GM18858 (cell line): ENCODE results near the gene CBFA2T3.
"Not testable (repeated sequence)": the region's sequence is repeated elsewhere in the genome, so short reads cannot be mapped to it uniquely, and the experiment has no call there.

Experiments used
- ATAC-seq: cut with Tn5 transposase; IDR thresholded peaks from one replicate; pipeline ENCODE4 v1.9.1; 2021; ENCODE audit not compliant: unreplicated experiment

The CBFA2T3 gene

DNA sequence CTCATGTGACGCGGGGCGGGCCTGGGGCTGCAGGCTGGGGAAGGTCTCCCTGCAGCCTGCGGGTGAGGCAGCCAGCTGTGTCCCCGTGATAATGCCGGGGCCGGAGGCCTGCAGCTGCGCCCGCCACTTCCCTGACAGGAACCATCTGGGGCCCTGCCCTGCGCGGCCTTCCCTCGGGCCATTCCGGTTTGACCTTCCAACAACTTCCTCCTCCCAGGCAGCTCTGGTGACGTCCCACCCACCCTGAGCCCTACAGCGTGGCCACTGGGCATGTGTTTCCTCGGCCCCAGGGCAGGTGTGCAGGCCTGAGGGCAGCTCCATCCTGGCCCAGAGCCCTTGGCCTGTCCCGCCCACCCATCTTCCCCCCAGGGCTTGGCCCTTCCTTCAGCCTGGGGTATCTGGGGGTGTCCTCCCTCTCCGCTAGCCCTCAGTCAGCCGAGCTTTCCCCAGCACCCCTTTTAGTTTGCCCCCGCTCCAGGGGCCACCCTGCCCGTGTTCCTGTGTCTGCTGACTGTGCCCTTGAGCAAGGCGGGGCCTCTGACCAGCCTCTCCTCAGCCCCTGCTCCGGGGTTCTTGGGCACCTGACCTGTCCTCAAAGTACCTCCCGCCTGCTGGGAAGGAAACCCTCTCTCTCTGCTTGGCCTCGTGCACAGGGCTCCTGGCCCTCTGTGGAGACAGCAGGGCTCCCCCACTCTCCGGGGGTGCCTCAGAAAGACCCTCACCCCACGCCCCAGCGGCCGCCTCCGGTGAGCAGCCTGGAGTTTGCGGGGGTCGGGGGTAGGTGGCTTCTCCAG, at the start of gene CBFA2T3:
TSS of gene CBFA2T3 (minus strand) at position 190 of the 794 bp plus-strand sequence. CDS start 400 bp downstream, outside the sequence.
- no peak for ATAC-seq

DNA sequence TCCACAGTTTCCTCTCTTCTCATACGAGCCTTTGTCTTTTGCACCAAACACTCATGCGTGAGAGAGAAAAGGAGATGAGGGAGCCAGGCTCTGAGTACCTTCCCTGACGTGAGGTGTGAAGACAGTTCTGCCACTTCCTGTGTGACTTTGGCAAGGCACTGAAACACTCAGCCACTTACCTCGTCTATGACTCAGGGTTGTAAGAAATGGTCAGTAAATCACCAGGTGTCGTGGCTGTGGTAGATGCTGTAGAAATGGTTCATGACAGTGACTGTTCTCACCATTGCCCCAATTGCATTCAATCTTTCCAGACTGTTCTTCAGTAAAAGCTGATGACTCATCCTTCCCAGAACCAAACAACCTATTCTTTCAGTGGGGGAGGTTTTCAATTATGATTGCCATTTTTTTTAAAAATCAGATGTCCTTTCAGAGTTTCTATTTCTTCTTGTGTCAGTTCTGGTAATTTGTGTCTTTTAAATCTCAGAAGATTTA, 49.2 kb upstream of the CBFA2T3 start:
- ATAC-seq, result peak; percentile 47

DNA sequence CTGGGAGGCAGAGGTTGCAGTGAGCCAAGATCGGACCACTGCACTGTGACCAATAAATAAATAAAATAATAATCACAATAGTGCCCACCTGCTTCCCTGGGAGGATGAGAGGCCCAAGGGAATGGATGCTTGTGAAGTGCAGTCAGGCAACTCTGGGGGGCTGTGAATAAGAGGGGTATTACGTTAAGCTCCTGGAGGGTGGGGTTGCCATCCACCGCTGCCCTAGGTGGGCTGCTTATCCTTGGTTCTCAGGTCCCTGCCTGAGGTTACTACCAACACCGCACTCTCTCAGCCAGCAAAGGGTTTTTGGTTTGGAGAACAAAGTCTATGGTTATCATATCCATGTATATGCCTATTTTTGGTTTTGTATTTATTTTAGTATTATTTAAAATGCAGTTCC, 48.6 kb upstream of the CBFA2T3 start:
- ATAC-seq, result no peak

DNA sequence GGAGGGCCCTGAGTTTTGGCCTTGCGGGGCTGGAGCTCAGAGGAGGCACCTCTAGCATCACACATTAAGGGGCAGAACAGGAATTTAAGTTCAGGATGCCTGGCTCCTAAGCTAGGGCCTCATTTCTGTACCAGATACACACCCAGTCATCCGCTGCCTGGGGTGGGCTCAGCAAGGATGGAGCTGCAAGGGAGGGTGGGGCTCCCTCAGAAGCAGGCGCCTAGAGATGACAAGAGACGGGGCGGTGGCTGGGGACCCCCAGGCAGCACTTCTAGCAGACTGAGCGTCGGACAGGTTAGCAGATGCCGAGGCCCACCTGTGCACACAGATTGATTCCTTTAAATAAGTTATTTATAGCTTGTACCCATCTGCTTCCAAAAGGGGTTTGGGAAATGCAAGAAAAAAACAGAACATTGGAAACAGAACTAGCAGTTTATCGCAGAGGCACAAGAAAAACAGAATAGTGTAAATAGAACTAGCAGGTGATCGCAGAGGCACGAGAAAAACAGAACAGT, 47.6 kb upstream of the CBFA2T3 start:
- no peak for ATAC-seq

DNA sequence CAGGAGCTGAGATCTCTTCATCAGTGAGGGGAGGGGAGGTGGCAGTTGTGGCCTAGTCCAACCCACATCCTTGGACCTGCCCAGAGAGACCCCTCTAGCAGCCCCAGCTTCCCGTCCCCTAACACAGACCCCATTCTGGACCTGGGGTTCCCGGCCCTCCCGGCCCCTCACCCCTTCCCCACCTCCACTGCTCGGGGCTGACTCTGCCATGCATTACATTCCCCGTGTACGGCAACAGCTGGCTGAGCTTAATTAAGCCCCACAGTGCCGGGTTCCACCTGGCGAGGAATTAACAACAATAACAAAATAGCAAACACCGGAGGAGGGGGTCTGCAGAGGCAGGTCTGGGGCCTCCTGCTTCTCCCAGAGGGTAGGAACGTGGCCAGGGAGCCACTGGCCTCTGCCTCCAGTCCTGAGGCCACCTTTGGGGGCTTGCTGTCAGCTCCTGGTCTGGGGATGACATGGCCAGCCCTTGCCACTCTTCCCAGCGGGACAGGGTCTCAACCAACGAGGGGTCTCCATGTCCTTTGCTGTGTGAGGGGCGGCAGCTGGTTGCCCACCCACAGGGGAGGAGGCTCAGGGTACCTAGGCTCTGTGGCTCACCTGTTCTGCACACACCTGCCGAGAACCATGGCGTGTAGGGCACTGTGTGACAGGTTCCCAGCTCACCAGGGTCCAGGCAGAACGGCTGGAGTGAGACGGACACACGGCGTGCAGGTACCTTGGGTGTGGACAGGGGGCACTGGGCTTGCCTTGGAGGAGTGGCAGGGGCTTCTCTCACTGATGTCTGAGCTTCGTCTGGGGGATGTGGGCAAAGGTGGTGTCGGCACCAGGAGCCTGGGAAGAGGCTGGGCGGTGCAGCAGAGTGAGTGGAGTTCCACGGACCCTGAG, 46.9 kb upstream of the CBFA2T3 start:
- no peak for ATAC-seq

DNA sequence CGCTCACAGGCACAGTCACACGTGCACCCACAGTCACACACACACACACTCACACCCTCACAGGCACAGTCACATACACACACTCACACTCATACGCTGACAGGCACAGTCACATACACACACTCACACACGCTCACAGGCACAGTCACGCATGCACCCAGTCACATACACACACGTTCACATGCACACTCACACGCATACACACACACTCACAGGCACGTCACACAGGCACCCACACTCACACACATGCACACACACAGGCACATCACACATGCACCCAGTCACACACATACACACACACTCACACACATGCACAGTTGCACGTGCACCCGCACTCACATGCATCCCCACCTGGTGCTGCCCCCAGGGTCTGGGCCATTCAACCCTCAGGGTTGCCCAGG, 46.1 kb upstream of the CBFA2T3 start:
- no peak for ATAC-seq

DNA sequence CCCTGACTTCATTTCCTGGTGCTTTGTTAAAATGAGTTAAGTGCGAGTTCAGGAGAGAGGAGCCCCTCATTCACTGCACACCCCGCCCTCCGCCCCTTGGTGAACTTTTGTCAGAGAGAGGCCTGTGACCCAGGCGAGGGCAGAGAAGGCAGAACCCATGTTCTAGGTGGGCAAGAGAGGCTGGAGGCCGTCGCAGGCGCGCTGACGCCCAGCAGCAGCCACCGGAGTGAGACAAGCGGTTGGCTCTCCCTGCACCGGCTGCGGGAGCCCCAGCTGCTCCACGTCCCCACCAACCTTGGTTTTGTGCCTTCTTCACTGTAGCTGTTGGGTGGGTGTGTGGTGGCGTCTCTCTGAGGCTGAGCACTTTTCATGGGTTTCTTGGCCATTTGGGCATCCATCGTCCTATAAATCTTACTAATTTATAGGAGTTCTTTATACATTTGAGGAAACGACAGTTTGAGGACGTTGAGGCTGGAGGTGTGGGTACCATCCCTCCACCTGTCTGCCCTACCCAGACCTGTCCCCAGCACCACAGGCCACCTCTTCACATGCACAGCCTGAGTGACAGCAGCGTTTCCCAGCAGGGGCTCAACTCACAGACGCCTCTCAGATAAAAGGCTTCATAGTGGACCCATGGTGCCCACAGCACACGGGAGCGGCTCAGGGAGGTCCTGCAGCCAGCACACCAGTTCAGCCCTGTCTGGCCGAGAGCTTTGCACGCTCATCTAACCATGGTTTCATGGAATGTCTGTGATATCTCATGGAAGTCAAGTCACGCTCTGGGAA, 45.2 kb upstream of the CBFA2T3 start:
- ATAC-seq, result no peak

DNA sequence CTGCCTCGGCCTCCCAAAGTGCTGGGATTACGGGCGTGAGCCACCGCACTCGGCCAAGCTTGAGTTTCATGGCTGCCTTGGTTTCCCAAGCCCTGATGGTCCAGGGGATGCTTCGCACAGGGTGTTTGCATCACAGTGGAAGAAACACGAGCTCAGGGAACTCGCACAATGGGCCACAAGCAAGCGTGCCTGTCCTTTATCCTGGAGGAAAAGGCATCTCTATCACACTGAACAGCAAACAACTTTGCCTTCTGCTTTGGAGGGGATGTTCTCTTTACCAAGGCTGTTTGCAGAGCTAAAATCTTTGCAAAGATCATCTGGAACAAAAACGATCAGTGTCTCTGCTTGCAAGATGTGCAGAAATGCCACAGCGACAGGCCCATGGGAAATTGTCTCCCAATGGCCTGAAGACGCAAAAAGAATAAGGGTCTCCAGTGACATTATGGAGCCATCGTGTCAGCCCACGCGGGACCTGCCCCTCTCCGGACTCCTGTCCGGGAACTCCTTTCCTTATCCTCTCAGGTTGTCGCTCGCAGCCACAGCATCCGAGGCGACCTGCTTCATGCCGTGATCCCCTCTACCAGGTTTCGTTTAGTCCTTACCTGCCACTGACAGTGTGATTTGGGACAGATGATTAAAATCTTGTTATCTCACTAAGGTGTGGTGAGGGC, 44.1 kb upstream of the CBFA2T3 start:
- no peak for ATAC-seq

DNA sequence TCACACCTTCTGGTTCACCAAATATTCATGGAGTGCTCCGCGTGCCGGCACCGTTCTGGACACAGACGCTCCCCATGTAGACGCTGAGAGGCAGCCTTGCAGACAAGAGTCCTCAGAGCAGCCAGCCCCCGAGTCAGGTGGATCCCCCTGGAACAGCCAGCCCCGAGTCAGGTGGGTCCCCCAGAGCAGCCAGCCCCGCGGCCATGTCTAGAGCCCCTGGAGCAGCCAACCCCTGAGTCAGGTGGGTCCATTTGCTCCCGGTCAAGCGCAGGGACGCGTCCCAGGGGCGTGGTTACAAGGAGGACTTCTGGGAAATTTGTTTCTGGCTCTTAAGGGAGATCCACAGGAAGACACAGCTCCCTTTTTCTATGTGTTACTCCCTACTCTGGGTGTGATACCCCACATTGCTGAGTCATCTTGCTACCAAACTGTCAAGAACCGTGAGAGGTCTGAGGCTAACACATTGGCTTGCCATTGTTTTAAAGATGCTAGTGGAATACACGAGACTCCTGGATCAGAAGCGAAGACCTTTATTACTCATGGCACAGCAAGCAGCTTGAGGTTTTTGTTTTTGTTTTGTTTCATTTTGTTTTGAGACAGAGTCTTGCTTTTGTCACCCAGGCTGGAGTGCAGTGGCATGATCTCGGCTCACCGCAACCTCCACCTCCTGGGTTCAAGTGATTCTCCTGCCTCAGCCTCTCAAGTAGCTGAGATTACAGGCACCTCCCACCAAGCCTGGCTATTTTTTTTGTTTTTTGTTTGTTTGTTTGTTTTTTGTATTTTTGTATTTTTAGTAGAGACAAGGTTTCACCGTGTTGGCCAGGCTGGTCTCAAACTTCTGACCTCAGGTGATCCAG, 43.3 kb upstream of the CBFA2T3 start:
- no peak for ATAC-seq

DNA sequence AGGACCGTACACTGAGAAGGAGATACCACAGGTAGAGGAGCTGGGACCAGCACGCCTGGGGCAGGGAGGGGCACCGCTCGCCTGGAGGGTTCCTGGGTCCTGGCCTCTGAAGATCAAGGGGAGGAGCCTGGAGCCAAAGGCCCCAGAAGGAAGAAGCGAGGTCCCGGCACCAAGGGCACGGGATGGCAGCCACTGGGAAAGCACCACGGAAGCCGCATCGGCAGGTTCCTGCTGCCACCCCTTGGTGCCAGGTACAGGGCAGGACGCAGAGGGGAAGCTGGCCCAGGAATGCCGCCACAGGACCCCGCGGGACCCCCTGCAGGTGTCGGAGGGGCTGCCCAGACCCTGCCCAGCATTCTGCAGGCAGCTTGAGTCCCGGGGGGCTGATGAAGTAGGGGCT, 42.5 kb upstream of the CBFA2T3 start:
- ATAC-seq, result no peak

DNA sequence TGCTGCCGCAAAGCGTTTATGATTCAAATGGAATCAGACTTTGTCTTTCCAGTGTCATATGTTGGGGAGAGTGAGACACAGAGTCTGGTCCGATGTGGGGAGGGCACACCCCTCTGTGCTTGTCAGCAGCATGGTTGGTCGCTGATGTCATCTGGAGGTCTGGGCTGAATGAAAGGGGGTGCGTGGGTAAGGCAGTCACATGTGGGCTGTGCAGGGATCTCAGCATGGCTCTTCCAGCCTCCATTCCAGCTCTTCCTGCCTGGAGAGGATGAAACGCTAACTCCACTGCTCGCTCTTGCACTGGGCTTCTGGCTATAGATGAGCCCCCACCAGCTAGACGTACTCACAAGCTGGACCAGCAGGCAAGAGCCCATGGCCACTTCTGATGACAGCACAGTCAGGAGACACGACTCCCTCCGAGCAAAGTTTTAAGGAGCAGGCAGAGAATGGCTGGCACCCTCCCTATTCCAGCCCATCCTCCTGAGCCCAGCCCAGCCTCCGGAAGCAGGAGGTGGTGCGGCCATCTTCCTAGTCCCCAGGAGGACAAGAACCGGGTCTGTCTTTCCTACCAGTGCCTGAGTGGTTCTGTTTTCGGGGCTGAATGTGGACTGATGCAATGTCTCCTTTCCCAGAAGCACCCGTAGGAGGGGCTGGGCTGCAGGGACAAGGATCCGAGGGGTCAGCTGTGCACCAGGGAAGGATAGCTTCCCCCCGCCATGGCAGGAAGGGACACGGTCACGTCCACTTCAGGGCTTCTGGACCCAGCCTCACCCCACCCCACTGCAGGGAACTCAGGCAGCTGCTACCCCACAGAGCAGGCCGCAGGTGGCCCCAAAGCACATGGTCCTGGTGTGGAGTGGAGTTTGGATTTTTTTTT, 41.5 kb upstream of the CBFA2T3 start:
- no peak for ATAC-seq

DNA sequence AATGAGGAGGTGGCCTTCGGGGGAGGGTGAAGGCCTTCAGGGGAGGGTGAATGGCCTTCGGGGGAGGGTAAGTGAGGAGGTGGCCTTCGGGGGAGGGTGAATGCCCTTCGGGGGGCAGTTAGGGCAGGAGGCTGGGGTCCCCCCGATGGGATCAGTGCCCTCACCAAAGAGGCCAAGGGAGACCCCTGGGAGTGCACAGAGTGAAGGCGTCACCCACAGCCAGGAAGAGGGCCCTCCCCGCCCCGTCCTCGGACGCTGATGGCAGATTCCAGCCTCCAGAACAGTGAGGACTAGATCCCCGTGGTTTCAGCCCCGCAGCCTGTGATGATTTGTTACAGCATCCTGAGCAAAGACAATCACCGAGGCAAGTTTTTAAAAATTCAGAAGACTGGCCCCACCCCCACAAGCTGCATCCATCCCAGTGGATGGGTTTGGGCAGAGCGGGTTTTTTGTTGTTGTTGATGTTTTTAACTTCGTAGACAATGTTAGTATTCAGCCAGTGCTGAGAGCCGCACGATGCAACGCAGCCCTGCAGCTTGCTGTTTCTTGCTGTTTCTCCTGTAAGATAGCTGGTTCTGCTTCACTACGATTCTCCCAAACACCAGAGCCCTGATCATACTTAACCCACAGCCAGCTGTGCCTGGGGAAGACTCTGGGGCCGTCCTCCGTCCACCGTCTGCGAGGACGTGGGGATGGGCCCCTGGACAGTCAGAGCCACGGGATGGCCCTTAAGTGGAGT, 40.7 kb upstream of the CBFA2T3 start:
- ATAC-seq, result no peak

DNA sequence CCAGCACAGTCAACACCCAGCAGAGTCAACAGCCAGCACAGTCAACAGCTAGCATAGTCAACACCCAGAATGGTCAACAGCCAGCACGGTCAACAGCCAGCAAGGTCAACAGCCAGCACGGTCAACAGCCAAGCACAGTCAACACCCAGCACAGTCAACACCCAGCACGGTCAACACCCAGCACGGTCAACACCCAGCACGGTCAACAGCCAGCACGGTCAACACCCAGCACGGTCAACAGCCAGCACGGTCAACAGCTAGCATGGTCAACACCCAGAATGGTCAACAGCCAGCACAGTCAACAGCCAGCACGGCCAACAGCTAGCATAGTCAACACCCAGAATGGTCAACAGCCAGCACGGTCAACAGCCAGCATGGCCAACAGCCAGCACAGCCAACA, 39.6 kb upstream of the CBFA2T3 start:
- ATAC-seq, result not testable (repeated sequence)

DNA sequence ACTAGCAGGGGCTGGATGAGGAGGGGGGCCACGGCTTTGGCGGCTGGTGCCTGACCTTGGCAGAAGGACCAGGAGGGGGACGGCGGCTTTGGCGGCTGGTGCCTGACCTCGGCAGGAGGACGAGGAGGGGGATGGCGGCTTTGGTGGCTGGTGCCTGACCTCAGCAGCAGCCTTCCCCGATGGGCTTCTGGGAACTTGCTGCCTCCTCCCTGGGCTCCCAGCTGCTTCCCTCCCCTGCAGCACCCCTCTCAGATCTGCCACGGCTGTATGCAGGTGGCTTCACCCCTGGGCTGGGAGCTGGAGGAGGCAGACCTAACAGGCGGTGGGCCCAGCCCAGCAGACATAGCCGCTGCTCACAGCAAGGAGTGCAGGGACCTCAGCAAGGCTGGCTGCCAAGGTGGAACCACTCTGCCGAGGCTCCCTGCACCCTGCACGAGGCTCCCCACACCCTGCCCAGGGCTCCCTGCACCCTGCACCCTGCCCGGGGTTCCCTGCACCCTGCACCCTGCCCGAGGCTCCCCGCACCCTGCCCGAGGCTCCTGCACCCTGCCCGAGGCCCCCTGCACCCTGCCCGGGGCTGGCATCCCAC, 38.4 kb upstream of the CBFA2T3 start:
- ATAC-seq, result no peak

DNA sequence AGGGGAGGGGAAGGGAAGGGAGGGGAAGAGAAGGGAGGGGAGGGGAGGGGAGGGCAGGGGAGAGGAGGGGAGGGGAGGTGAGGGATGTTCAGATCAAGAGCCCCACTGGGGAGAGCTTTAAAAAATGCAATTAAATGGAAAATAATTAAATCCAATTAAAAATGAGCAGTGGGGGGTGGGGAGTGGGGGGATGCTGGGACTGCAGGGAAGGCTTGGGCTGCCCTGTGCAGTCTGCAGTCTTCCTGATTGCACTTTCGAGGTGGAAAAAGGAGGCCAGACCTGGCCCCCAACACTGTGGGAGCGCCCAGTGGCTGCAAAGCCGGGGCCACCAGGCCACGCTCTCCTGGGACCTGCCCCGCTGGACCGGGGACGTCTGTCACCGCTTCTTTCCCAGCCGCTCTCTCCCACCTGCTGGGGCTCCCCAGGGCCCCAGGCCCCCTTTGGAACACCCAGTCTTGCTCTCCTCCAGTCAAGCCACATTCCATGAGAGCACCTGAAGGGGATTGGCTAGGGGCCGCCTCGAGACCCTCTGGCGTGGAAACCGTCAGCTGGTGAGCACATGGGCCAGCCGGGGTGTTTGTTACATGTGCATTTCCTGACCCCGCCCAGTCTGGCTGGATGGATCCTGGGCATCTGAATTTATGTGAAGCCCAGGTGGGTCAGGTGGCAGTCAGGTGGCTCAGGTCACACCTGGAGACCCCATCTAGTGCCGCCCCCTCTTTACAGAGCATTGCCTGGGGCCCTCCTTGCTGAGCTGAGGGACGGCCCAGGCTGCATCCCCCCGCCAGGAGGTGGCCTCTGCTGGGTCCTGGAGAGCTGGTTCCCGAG, 37.6 kb upstream of the CBFA2T3 start:
- ATAC-seq, result no peak

DNA sequence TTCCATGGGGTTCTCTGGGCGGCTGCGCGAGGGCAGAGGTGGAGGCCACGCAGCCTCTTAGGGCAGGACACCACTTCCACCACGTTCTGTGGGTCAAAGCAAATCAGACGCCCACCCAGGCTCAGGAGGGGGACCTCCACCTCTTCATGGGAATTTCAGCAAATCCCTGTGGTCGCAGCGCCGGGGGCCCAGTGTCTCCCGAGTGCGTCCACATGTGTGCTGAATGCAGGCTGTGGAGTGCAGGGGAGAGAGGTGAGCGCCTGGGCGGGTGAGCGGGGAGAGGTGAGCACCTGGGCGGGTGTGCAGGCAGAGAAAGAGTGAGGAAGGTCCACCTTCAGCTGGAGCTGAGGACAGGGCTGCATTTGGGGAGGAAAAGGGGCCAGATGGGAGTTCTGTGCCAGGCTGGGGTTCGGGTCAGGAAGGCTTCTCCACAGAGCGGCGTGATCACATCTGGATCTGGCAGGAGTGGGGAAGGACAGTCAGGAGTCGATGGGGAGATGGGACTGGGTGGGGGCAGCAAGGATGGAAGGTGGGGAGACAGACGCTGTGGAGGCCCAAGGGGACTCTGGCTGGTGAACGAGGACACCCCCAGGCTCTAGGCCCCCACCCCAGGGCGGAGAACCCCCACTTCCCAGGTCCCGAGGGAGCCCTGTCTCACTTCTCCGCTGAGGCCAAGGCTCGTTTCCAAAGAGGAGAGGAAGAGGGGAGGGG, 36.8 kb upstream of the CBFA2T3 start:
- no peak for ATAC-seq
